ENCODE results near the gene RAF1.

RAF1 gene

GRCh38 chr3:12588039-12589009 is 75.6 kb downstream of the RAF1 start:
- no peak for DNase-seq

- DNase-seq: no peak
Measured at GRCh38 chr3:12586403-12586802, 77.5 kb downstream of the RAF1 start.

- DNase-seq: no peak
Measured at GRCh38 chr3:12585970-12586369, 77.9 kb downstream of the RAF1 start.

GRCh38 chr3:12585181-12585580 is 78.7 kb downstream of the RAF1 start:
- no peak for DNase-seq

GRCh38 chr3:12584083-12584482 is 79.8 kb downstream of the RAF1 start:
- no peak for DNase-seq

- no peak for DNase-seq
Measured at GRCh38 chr3:12583280-12583679, 80.6 kb downstream of the RAF1 start.

- DNase-seq: no peak
Measured at GRCh38 chr3:12582730-12583129, 81.2 kb downstream of the RAF1 start.

GRCh38 chr3:12579905-12580304 is 84.0 kb downstream of the RAF1 start:
- DNase-seq: no peak

- no peak for DNase-seq
Measured at GRCh38 chr3:12579456-12579855, 84.5 kb downstream of the RAF1 start.

- no peak for DNase-seq
Measured at GRCh38 chr3:12578742-12579141, 85.2 kb downstream of the RAF1 start.

GRCh38 chr3:12577379-12577778 is 86.5 kb downstream of the RAF1 start:
- no peak for DNase-seq

- no peak for DNase-seq
Measured at GRCh38 chr3:12574661-12575060, 89.3 kb downstream of the RAF1 start.

- DNase-seq: no peak
Measured at GRCh38 chr3:12574131-12574530, 89.8 kb downstream of the RAF1 start.

GRCh38 chr3:12571986-12572385 is 91.9 kb downstream of the RAF1 start:
- no peak for DNase-seq

- no peak for DNase-seq
Measured at GRCh38 chr3:12569836-12570235, 94.1 kb downstream of the RAF1 start.

GRCh38 chr3:12568747-12569146 is 95.2 kb downstream of the RAF1 start:
- DNase-seq: no peak

- no peak for DNase-seq
Measured at GRCh38 chr3:12566976-12567375, 96.9 kb downstream of the RAF1 start.

GRCh38 chr3:12562451-12562850 is 101.5 kb downstream of the RAF1 start:
- DNase-seq: no peak

GRCh38 chr3:12561397-12561796 is 102.5 kb downstream of the RAF1 start:
- no peak for DNase-seq

GRCh38 chr3:12560505-12561190 is 103.3 kb downstream of the RAF1 start:
- no peak for DNase-seq

- DNase-seq: no peak
Measured at GRCh38 chr3:12559520-12559919, 104.4 kb downstream of the RAF1 start.

GRCh38 chr3:12558706-12559105 is 105.2 kb downstream of the RAF1 start:
- no peak for DNase-seq

GRCh38 chr3:12557473-12558100 is 106.3 kb downstream of the RAF1 start:
- DNase-seq: no peak

All from right forelimb (tissue), 1 donor.